GM18505 (cell line): ENCODE results near the gene CDC40.

Experiments
- ATAC-seq: cut with Tn5 transposase; IDR thresholded peaks from one replicate; pipeline ENCODE4 v1.9.1; 2021; ENCODE audit not compliant: unreplicated experiment
- POLR2A ChIP-seq: IDR thresholded peaks from 4 replicates; pipeline ENCODE4 v1.6.1; 2011; ENCODE audit warnings: borderline replicate concordance; ENCODE audit not compliant: insufficient read depth, insufficient read length; ENCODE audit errors: extremely low read depth

The CDC40 gene

GRCh38 chr6:110183292-110183885, 3.2 kb downstream of the CDC40 start:
- no peak for ATAC-seq
- no peak for TF ChIP-seq POLR2A

GRCh38 chr6:110185879-110186278, 5.7 kb downstream of the CDC40 start:
- ATAC-seq: peak; percentile 40
- no peak for TF ChIP-seq POLR2A

GRCh38 chr6:110188791-110189190, 8.6 kb downstream of the CDC40 start:
- no peak for ATAC-seq

GRCh38 chr6:110190726-110191125, 10.5 kb downstream of the CDC40 start:
- no peak for ATAC-seq
- no peak for TF ChIP-seq POLR2A

More at GRCh38 chr6:110188791-110189190, 8.6 kb downstream of the CDC40 start:
- TF ChIP-seq POLR2A: no peak

- TF ChIP-seq POLR2A: no peak
- no peak for ATAC-seq
These were observed 11.2 kb downstream of the CDC40 start for GRCh38 chr6:110191477-110191876.

- TF ChIP-seq POLR2A: no peak
- ATAC-seq: no peak
These were observed 15.4 kb downstream of the CDC40 start for GRCh38 chr6:110195639-110196038.

GRCh38 chr6:110196874-110197273, 16.6 kb downstream of the CDC40 start:
- no peak for ATAC-seq

GRCh38 chr6:110198561-110198960, 18.3 kb downstream of the CDC40 start:
- no peak for TF ChIP-seq POLR2A
- ATAC-seq: no peak

More at GRCh38 chr6:110196874-110197273, 16.6 kb downstream of the CDC40 start:
- no peak for TF ChIP-seq POLR2A

- TF ChIP-seq POLR2A: no peak
- no peak for ATAC-seq
These were observed 21.1 kb downstream of the CDC40 start for GRCh38 chr6:110201151-110201884.

- no peak for ATAC-seq
- no peak for TF ChIP-seq POLR2A
These were observed 27.4 kb downstream of the CDC40 start for GRCh38 chr6:110207652-110208051.

- no peak for ATAC-seq
- no peak for TF ChIP-seq POLR2A
These were observed 31.5 kb downstream of the CDC40 start for GRCh38 chr6:110211753-110212152.

- no peak for TF ChIP-seq POLR2A
- no peak for ATAC-seq
These were observed 34.1 kb downstream of the CDC40 start for GRCh38 chr6:110214338-110214737.

- ATAC-seq: no peak
- TF ChIP-seq POLR2A: no peak
These were observed 35.9 kb downstream of the CDC40 start for GRCh38 chr6:110216140-110216539.

GRCh38 chr6:110217266-110217665, 37.0 kb downstream of the CDC40 start:
- TF ChIP-seq POLR2A: no peak
- ATAC-seq: no peak
